Activated CD4-positive, alpha-beta T cell treated with anti-CD3 and anti-CD28 coated beads for 4 hours (primary cell): ENCODE measurements around the gene IL17C.

ENCODE experiments used
- DNase-seq, 2 donors: peaks; one replicate each; pipeline ENCODE4 v3.0.0-alpha.2; 2020

IL17C gene

GRCh38 chr16:88647178-88648070 is 9.1 kb downstream of the IL17C start:
- no peak for DNase-seq

GRCh38 chr16:88649195-88649923 is 11.0 kb downstream of the IL17C start:
- no peak for DNase-seq

- peak; percentile 18 to 27 for DNase-seq
Measured at GRCh38 chr16:88649924-88650748, 11.8 kb downstream of the IL17C start.

- peak; percentile 66 to 75 for DNase-seq
Measured at GRCh38 chr16:88650749-88651275, 12.4 kb downstream of the IL17C start, which contains the start of gene CYBA. CYBA (minus strand) TSS chr16:88651053; CDS start chr16:88651013, 40 bp downstream.

- peak; percentile 50 to 62 for DNase-seq
Measured at GRCh38 chr16:88651276-88651988, 13.1 kb downstream of the IL17C start.

GRCh38 chr16:88651989-88652761 is 13.8 kb downstream of the IL17C start:
- no peak for DNase-seq

- DNase-seq: no peak
Measured at GRCh38 chr16:88652762-88653063, 14.3 kb downstream of the IL17C start.

GRCh38 chr16:88653101-88653500 is 14.7 kb downstream of the IL17C start:
- no peak for DNase-seq

GRCh38 chr16:88653596-88654362 is 15.4 kb downstream of the IL17C start:
- no peak for DNase-seq

GRCh38 chr16:88654363-88655052 is 16.1 kb downstream of the IL17C start:
- DNase-seq: no peak

GRCh38 chr16:88655053-88655732 is 16.8 kb downstream of the IL17C start:
- DNase-seq: no peak

GRCh38 chr16:88655733-88656281 is 17.4 kb downstream of the IL17C start:
- DNase-seq: no peak

GRCh38 chr16:88656291-88656980 is 18.1 kb downstream of the IL17C start:
- DNase-seq: no peak

GRCh38 chr16:88657371-88657770 is 19.0 kb downstream of the IL17C start:
- no peak for DNase-seq

GRCh38 chr16:88658714-88659113 is 20.3 kb downstream of the IL17C start:
- DNase-seq: no peak

GRCh38 chr16:88659160-88659559 is 20.8 kb downstream of the IL17C start:
- DNase-seq: no peak

- DNase-seq: no peak
Measured at GRCh38 chr16:88661468-88661867, 23.1 kb downstream of the IL17C start.

- no peak for DNase-seq
Measured at GRCh38 chr16:88662222-88662842, 24.0 kb downstream of the IL17C start.
